Astrocyte (in vitro differentiated cells and primary cell): ENCODE data around the gene SMOC1. TPM values are rescaled to one million over a fixed set of nuclear protein-coding genes. Genes with fewer than 3 reads are reported as not detected.
"Not testable (repeated sequence)": the region's sequence is repeated elsewhere in the genome, so short reads cannot be mapped to it uniquely, and the experiment has no call there.

Experiments used
- DNase-seq: peaks from one replicate; pipeline ENCODE4 v3.0.0-alpha.2; 2010; ENCODE audit warnings: low read depth
- FAIRE-seq: peaks from 2 replicates; lab custom pipeline; 2011; peaks lifted over from hg19 to GRCh38; lab: Jason Lieb, UNC
- H2AFZ ChIP-seq: 2 replicates; pipeline ENCODE4 v1.6.0; 2012; ENCODE audit warnings: low read depth, low read length, inconsistent platforms
- H3K27ac ChIP-seq: 2 replicates; pipeline ENCODE4 v1.5.1; 2011; ENCODE audit warnings: low read depth, low read length, inconsistent platforms
- H3K27me3 ChIP-seq: 2 replicates; pipeline ENCODE4 v1.6.0; 2011; ENCODE audit warnings: low read length, inconsistent platforms; ENCODE audit not compliant: insufficient read depth
- H3K36me3 ChIP-seq: 2 replicates; pipeline ENCODE4 v1.5.1; 2011; ENCODE audit warnings: low read length, inconsistent platforms; ENCODE audit not compliant: insufficient read depth
- H3K4me1 ChIP-seq: 2 replicates; pipeline ENCODE4 v1.5.1; 2011; ENCODE audit warnings: low read length, inconsistent platforms; ENCODE audit not compliant: insufficient read depth
- H3K4me2 ChIP-seq: 2 replicates; pipeline ENCODE4 v1.6.0; 2012; ENCODE audit warnings: low read length, inconsistent platforms
- H3K4me3 ChIP-seq: 2 replicates; pipeline ENCODE4 v1.5.1; 2011; ENCODE audit warnings: low read depth, mild to moderate bottlenecking, low read length, inconsistent platforms; ENCODE audit not compliant: insufficient read depth
- H3K79me2 ChIP-seq: 2 replicates; pipeline ENCODE4 v1.6.0; 2012; ENCODE audit warnings: mild to moderate bottlenecking, low read length, inconsistent platforms; ENCODE audit not compliant: insufficient read depth
- H3K9ac ChIP-seq: 2 replicates; pipeline ENCODE4 v1.6.0; 2012; ENCODE audit warnings: mild to moderate bottlenecking, low read length, inconsistent platforms
- H3K9me3 ChIP-seq: 2 replicates; pipeline ENCODE4 v1.5.1; 2012; ENCODE audit warnings: low read depth, mild to moderate bottlenecking, low read length, inconsistent platforms; ENCODE audit not compliant: insufficient read depth
- H4K20me1 ChIP-seq: 2 replicates; pipeline ENCODE4 v1.6.0; 2012; ENCODE audit warnings: low read length, inconsistent platforms; ENCODE audit not compliant: insufficient read depth
- H3K27ac Mint-ChIP-seq: one replicate; pipeline ENCODE4 v1.8.0; 2021; ENCODE audit warnings: mild to moderate bottlenecking, mixed read lengths; ENCODE audit not compliant: unreplicated experiment
- H3K27me3 Mint-ChIP-seq: one replicate; pipeline ENCODE4 v1.8.0; 2021; ENCODE audit warnings: low read depth, mixed read lengths; ENCODE audit not compliant: unreplicated experiment
- H3K36me3 Mint-ChIP-seq: one replicate; pipeline ENCODE4 v1.8.0; 2021; ENCODE audit warnings: low read depth, mixed read lengths; ENCODE audit not compliant: unreplicated experiment
- H3K4me1 Mint-ChIP-seq: one replicate; pipeline ENCODE4 v1.8.0; 2021; ENCODE audit warnings: low read depth, mixed read lengths; ENCODE audit not compliant: unreplicated experiment
- H3K4me3 Mint-ChIP-seq: one replicate; pipeline ENCODE4 v1.8.0; 2021; ENCODE audit warnings: mild to moderate bottlenecking, moderate library complexity, mixed read lengths; ENCODE audit not compliant: unreplicated experiment
- H3K9me3 Mint-ChIP-seq: one replicate; pipeline ENCODE4 v1.8.0; 2021; ENCODE audit warnings: mild to moderate bottlenecking, mixed read lengths; ENCODE audit not compliant: unreplicated experiment
- EZH2 ChIP-seq: IDR thresholded peaks from 2 replicates; pipeline ENCODE4 v1.6.1; 2012; ENCODE audit warnings: mild to moderate bottlenecking, low read length, inconsistent platforms; ENCODE audit not compliant: insufficient read depth
- total RNA-seq: library from RNA; stranded (reverse); gene quantifications from 2 replicates; pipeline ENCODE4 v1.2.1, GENCODE V29; 2021
- TF ChIP-seq, protein P1 (sequence below): IDR thresholded peaks from 2 replicates; pipeline ENCODE4 v1.5.1; 2011; ENCODE audit warnings: low read depth, mild to moderate bottlenecking, inconsistent platforms, low read length, moderate library complexity; ENCODE audit not compliant: insufficient read depth

The SMOC1 gene
- total RNA-seq, 1 donor from 2014 or later: 0.16 TPM

DNA sequence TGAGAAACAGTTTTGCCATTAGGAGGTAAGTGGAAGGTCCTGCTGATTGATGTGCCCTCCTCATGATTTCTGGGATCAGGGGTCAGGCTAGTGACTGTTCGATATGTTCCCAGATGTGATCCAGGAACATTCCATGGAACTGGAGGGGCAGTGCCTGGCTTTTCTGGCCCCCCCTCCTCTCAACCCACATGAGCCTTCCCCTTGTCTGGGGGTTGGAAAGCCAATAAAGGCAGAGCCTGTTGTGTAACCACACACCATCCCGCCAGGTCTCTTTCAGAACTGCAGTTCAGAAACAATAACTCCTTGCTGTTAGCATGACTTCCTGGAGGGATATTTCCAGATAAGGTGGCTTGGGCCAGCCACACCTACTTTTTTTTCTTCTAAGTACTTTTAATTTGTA lies 17.8 kb downstream of the SMOC1 start:
- DNase-seq (no peak), FAIRE-seq (no peak)
- Mint-ChIP-seq H3K9me3 (no peaks in the 10 kb centered on the region), H3K27me3 (peaks cover 6% of the 10 kb centered on the region), H3K27ac (no peak overlapping the region), H3K36me3 (no peaks in the 10 kb centered on the region), H3K4me3 (no peak overlapping the region), H3K4me1 (peaks cover 3% of the 10 kb centered on the region)
- no peak overlapping the region for H3K4me3 ChIP-seq
- H2AFZ ChIP-seq: no peak overlapping the region
- H3K4me2 ChIP-seq: no peak overlapping the region
- no peaks in the 10 kb centered on the region for H4K20me1 ChIP-seq
- TF ChIP-seq, protein P1, sequence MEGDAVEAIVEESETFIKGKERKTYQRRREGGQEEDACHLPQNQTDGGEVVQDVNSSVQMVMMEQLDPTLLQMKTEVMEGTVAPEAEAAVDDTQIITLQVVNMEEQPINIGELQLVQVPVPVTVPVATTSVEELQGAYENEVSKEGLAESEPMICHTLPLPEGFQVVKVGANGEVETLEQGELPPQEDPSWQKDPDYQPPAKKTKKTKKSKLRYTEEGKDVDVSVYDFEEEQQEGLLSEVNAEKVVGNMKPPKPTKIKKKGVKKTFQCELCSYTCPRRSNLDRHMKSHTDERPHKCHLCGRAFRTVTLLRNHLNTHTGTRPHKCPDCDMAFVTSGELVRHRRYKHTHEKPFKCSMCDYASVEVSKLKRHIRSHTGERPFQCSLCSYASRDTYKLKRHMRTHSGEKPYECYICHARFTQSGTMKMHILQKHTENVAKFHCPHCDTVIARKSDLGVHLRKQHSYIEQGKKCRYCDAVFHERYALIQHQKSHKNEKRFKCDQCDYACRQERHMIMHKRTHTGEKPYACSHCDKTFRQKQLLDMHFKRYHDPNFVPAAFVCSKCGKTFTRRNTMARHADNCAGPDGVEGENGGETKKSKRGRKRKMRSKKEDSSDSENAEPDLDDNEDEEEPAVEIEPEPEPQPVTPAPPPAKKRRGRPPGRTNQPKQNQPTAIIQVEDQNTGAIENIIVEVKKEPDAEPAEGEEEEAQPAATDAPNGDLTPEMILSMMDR: no peak
- no peak for TF ChIP-seq EZH2
- no peak overlapping the region for H3K27ac ChIP-seq
- no peaks in the 10 kb centered on the region for H3K4me1 ChIP-seq
- no peaks in the 10 kb centered on the region for H3K27me3 ChIP-seq
- no peaks in the 10 kb centered on the region for H3K36me3 ChIP-seq
- no peaks in the 10 kb centered on the region for H3K79me2 ChIP-seq
- H3K9me3 ChIP-seq: peaks cover 3% of the 10 kb centered on the region
- H3K9ac ChIP-seq: no peak overlapping the region

DNA sequence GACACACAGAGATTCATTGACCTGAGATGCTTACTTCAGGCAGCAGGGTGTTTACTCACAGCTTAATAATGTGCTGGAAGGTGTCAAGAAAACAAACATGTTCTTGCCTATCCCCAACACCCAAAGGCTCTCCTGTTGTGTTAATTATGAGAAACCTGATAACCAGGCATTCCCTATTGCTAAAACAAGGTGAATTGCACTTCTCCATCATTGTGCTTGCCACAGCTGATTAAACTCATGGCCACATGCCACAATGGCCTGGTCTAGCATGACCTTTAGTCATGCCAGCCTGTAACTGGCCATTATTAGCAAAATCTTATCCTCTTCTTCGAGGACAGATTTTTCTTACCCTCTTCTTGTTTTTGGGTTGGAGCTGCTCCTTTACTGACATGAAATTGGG lies 21.4 kb downstream of the SMOC1 start:
- no peak for DNase-seq
- FAIRE-seq: no peak
- Mint-ChIP-seq H3K36me3 (no peaks in the 10 kb centered on the region), H3K4me1 (peaks cover 3% of the 10 kb centered on the region), H3K9me3 (no peaks in the 10 kb centered on the region), H3K27me3 (no peaks in the 10 kb centered on the region), H3K4me3 (no peak overlapping the region), H3K27ac (no peak overlapping the region)
- H3K4me2 ChIP-seq: no peak overlapping the region
- H3K27me3 ChIP-seq: no peaks in the 10 kb centered on the region
- H3K4me1 ChIP-seq: no peaks in the 10 kb centered on the region
- no peak overlapping the region for H3K9ac ChIP-seq
- peaks cover 3% of the 10 kb centered on the region for H3K9me3 ChIP-seq
- H3K36me3 ChIP-seq: no peaks in the 10 kb centered on the region
- TF ChIP-seq, protein P1: no peak
- TF ChIP-seq EZH2: no peak
- no peaks in the 10 kb centered on the region for H4K20me1 ChIP-seq
- H3K27ac ChIP-seq: no peak overlapping the region
- no peaks in the 10 kb centered on the region for H3K79me2 ChIP-seq
- no peak overlapping the region for H3K4me3 ChIP-seq
- no peak overlapping the region for H2AFZ ChIP-seq

DNA sequence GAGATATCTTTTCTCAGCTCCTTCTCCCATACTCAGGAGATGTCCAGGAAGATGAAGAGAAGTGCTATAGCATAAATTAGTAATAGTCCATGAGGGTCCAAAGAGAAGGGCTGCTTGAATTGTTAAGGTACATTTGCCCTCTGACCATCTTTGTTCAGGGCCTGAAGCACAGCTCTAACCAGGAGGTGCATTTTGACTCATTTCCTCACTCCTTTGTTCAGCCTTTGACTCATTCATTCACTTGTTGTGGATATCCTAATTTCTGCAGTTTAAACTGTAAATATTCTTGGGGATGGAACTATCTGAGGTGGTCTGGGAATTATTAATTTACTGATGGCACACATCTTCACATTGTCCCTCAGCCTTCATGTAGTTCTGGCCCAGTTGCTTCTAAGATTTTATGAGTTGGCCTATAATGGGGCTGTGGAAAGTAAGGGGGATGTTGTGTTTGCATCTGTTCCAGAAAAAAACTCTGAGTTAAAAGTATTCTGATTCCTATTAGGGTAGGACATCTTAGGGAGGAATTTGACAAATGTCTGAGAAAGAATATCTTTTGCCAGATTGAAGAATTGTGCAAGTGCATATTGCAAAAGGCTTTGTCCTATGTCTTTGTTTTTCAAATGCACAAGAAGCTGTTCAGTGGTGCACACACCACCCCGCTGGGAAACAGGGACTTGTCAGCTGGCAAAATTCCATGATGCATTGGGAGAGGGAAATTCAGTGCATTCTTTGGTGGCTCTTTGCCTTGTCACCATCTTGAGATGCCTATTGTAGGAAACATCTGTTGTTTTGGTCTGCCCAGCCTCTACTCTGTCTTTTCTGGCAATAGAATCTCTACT lies 22.1 kb downstream of the SMOC1 start:
- peaks cover 3% of the 10 kb centered on the region for H3K4me1 Mint-ChIP-seq
- Histone ChIP-seq H3K9ac (no peak overlapping the region), H3K9me3 (peaks cover 3% of the 10 kb centered on the region), H2AFZ (no peak overlapping the region), H3K36me3 (no peaks in the 10 kb centered on the region), H3K4me1 (no peaks in the 10 kb centered on the region), H3K4me2 (no peak overlapping the region), H3K4me3 (no peak overlapping the region), H3K27me3 (peaks cover 2% of the 10 kb centered on the region), H3K27ac (no peak overlapping the region), H3K79me2 (no peaks in the 10 kb centered on the region), H4K20me1 (no peaks in the 10 kb centered on the region)
- FAIRE-seq (no peak), DNase-seq (no peak)
- H3K27me3 Mint-ChIP-seq: no peaks in the 10 kb centered on the region
- no peak overlapping the region for H3K4me3 Mint-ChIP-seq
- H3K36me3 Mint-ChIP-seq: no peaks in the 10 kb centered on the region
- no peak overlapping the region for H3K27ac Mint-ChIP-seq
- no peak for TF ChIP-seq EZH2
- TF ChIP-seq, protein P1: no peak
- no peaks in the 10 kb centered on the region for H3K9me3 Mint-ChIP-seq

DNA sequence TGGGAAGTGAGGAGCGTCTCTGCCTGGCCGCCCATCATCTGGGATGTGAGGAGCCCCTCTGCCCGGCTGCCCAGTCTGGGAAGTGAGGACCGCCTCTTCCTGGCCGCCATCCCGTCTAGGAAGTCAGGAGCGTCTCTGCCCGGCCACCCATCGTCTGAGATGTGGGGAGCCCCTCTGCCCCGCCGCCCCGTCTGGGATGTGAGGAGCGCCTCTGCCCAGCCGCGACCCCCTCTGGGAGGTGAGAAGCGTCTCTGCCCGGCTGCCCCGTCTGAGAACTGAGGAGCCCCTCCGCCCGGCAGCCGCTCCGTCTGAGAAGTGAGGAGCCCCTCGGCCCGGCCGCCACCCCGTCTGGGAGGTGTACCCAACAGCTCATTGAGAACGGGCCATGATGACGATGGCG lies 23.8 kb downstream of the SMOC1 start:
- FAIRE-seq, H3K4me2 ChIP-seq, H3K9ac ChIP-seq, H3K4me1 Mint-ChIP-seq, H3K4me1 ChIP-seq, H3K4me3 ChIP-seq, H3K27ac ChIP-seq, H3K27me3 Mint-ChIP-seq, H3K36me3 ChIP-seq, H3K79me2 ChIP-seq, DNase-seq, H3K9me3 Mint-ChIP-seq, H3K36me3 Mint-ChIP-seq, H2AFZ ChIP-seq, H3K27ac Mint-ChIP-seq, H3K9me3 ChIP-seq, H3K27me3 ChIP-seq, H3K4me3 Mint-ChIP-seq, H4K20me1 ChIP-seq: not testable (repeated sequence)
